GM19463 (cell line): ENCODE data around the gene CXCL16.
"Not testable (repeated sequence)": the region's sequence is repeated elsewhere in the genome, so short reads cannot be mapped to it uniquely, and the experiment has no call there.

Experiments
- ATAC-seq: cut with Tn5 transposase; IDR thresholded peaks from one replicate; pipeline ENCODE4 v1.9.1; 2021; ENCODE audit warnings: mild to moderate bottlenecking, moderate library complexity; ENCODE audit not compliant: unreplicated experiment

Gene CXCL16

GRCh38 chr17:4722678-4723240 is 17.0 kb downstream of the CXCL16 start:
- no peak for ATAC-seq

- ATAC-seq: no peak
These were observed 18.3 kb downstream of the CXCL16 start for GRCh38 chr17:4721203-4722135.

- no peak for ATAC-seq
These were observed 18.9 kb downstream of the CXCL16 start for GRCh38 chr17:4720787-4721186.

- ATAC-seq: no peak
These were observed 20.0 kb downstream of the CXCL16 start for GRCh38 chr17:4719684-4720221.

GRCh38 chr17:4719146-4719545 is 20.6 kb downstream of the CXCL16 start:
- no peak for ATAC-seq

- no peak for ATAC-seq
These were observed 21.5 kb downstream of the CXCL16 start for GRCh38 chr17:4718276-4718675.

GRCh38 chr17:4717791-4718190 is 21.9 kb downstream of the CXCL16 start:
- ATAC-seq: no peak

- no peak for ATAC-seq
These were observed 23.6 kb downstream of the CXCL16 start for GRCh38 chr17:4716081-4716480.

GRCh38 chr17:4715063-4715744 is 24.5 kb downstream of the CXCL16 start:
- no peak for ATAC-seq

GRCh38 chr17:4714340-4715062 is 25.2 kb downstream of the CXCL16 start:
- ATAC-seq: not testable (repeated sequence)

- ATAC-seq: no peak
These were observed 27.2 kb downstream of the CXCL16 start for GRCh38 chr17:4712526-4712925.

GRCh38 chr17:4711661-4712181 is 28.0 kb downstream of the CXCL16 start:
- no peak for ATAC-seq

- ATAC-seq: no peak
These were observed 28.8 kb downstream of the CXCL16 start for GRCh38 chr17:4710693-4711634.

- peak; percentile 85 for ATAC-seq
These were observed 29.7 kb downstream of the CXCL16 start, which contains the start of gene ARRB2 for GRCh38 chr17:4709794-4710692. Gene ARRB2 (plus strand): TSS chr17:4710632. CDS start chr17:4710722, 90 bp downstream.

GRCh38 chr17:4708436-4708835 is 31.3 kb downstream of the CXCL16 start:
- no peak for ATAC-seq

- no peak for ATAC-seq
These were observed 33.6 kb downstream of the CXCL16 start for GRCh38 chr17:4706121-4706520.

GRCh38 chr17:4704991-4705390 is 34.7 kb downstream of the CXCL16 start:
- no peak for ATAC-seq

GRCh38 chr17:4704574-4704907 is 35.2 kb downstream of the CXCL16 start:
- not testable (repeated sequence) for ATAC-seq

GRCh38 chr17:4703330-4703691 is 36.4 kb downstream of the CXCL16 start:
- no peak for ATAC-seq
